GM10248 (cell line): Measurements from ENCODE around the gene CA6.

Source experiments
- CTCF ChIA-PET: fragments of 300-600 bp; sonication (Branson Sonifier 250); formaldehyde crosslinking; extraction: SDS; loops from one replicate; lab custom pipeline; 2021; ENCODE audit warnings: antibody characterized with exemption; lab: Yijun Ruan, JAX
- POLR2A ChIA-PET: fragments of 350-650 bp; sonication (Branson Sonifier 250); formaldehyde crosslinking; extraction: SDS; loops from one replicate; lab custom pipeline; 2020; ENCODE audit warnings: antibody characterized with exemption; lab: Yijun Ruan, JAX
- DNase-seq: peaks from one replicate; pipeline ENCODE4 v3.0.0; 2012; ENCODE audit errors: extremely low spot score
- TF ChIP-seq, protein P1 (sequence below): IDR thresholded peaks from 2 replicates; pipeline ENCODE4 v1.5.1; 2012; ENCODE audit warnings: mild to moderate bottlenecking, low read depth; ENCODE audit errors: extremely low read depth, missing control alignments, control extremely low read depth

The CA6 gene

DNA sequence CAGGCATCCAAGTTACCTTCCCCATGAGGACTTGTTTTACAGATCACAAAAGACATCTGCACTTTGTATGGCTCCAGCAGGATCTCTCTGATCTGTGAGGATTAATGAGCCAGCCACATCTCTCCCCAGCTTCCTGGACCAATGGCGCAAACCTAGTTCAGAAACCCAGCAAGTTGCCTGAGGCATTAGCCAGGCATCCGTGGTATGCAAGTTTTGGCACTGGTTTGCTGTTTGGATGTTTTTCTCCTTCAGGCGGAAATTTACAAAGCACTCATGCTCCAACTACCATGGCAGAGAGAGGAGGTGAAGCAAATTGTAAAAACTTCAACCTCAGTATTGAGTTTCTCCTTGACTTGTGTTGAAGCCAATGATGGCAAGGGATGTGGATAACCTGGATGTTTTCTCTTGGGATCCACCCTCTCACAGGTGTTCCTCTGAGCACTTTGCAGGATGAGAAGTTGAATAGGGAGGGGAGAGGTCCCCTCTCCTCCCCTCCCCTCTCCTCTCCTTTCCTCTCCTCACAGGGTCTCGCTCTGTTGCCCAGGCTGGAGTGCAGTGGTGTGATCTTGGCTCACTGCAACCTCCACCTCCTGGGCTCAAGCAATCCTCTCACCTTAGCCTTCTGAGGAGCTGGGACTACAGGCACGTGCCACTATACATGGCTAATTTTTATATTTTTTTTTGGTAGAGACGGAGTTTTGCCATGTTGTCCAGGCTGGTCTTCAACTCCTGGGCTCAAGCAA, 41.6 kb upstream of the CA6 start:
- ChIA-PET POLR2A (no interaction called here), CTCF (interaction anchor here (1.5 kb wide), 1 partner anchor 83 kb away, joined by 3 read pairs; no protein-coding TSS in a partner anchor)

DNA sequence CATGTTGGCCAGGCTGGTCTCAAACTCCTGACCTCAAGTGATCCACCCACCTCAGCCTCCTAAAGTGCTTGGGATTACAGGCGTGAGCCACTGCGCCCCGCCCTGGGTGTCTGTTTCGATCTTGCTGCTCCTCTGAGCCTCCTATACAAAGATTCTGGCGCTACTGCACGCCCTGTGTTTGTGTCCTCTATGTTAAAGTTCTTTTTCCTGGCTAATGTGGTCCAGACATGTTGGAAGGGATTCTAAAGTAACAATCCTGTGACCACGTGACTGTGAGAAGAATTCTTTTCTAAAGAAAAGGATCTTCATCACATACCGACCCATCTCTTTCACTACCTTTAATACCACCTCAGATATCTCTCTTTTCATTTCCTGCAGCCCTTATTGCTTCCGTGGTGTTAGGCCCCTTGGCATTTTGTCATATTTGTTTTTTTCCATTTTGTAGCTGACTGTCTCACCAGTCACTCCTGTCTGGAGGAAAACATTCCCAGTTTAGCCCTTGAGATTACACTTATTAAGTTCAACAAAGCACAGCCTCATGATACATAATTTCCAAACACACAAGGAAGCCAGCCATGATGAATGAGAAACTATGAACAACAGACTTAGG, 40.0 kb upstream of the CA6 start:
- ChIA-PET CTCF (interaction anchor here (1.0 to 2.4 kb wide), 2 partner anchors 12 to 13 kb away, joined by 3 to 14 read pairs; no protein-coding TSS in a partner anchor), POLR2A (no interaction called here)
- TF ChIP-seq, protein P1, sequence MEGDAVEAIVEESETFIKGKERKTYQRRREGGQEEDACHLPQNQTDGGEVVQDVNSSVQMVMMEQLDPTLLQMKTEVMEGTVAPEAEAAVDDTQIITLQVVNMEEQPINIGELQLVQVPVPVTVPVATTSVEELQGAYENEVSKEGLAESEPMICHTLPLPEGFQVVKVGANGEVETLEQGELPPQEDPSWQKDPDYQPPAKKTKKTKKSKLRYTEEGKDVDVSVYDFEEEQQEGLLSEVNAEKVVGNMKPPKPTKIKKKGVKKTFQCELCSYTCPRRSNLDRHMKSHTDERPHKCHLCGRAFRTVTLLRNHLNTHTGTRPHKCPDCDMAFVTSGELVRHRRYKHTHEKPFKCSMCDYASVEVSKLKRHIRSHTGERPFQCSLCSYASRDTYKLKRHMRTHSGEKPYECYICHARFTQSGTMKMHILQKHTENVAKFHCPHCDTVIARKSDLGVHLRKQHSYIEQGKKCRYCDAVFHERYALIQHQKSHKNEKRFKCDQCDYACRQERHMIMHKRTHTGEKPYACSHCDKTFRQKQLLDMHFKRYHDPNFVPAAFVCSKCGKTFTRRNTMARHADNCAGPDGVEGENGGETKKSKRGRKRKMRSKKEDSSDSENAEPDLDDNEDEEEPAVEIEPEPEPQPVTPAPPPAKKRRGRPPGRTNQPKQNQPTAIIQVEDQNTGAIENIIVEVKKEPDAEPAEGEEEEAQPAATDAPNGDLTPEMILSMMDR: no peak
- no peak for DNase-seq

More for the DNA sequence above, 41.6 kb upstream of the CA6 start:
- TF ChIP-seq, protein P1: no peak
- no peak for DNase-seq

DNA sequence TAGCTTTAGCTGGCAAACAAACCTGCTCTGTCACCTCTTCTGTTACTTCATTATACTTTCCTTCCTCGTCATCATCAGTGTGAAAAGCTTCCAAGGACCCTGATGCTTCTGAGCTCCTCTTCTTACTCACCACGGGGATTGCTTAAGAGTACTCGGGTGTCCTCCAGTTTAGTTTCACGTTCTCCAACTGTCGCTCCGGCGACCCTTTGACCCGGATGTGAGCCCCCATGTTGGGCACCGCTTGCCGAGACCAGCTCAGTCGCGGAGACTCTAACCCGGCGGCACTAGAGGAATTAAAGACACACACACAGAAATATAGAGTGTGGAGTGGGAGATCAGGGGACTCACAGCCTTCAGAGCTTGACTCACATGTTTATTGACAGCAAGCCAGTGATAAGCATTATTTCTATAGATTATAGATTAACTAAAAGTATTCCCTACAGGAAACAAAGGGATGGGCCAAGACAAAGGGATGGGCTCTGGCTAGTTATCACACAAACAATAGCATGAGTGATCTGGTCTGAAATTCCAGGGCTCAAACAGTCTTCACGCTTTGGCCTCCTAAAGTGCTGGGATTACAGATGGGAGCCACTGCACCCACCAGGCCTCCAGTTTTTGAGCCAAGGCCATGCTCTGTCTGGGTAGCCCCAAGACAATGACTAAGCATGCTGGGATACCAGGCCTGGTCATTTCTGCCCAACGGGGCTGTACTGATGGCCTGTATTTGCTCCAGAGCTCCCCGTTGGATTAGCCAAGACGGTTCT, 37.1 kb upstream of the CA6 start:
- DNase-seq: no peak
- TF ChIP-seq, protein P1: no peak
- CTCF ChIA-PET: interaction anchor here (0.9 to 5.5 kb wide), 4 partner anchors 9 to 582 kb away, joined by 3 to 32 read pairs (median 10); no protein-coding TSS in a partner anchor
- POLR2A ChIA-PET: no interaction called here

DNA sequence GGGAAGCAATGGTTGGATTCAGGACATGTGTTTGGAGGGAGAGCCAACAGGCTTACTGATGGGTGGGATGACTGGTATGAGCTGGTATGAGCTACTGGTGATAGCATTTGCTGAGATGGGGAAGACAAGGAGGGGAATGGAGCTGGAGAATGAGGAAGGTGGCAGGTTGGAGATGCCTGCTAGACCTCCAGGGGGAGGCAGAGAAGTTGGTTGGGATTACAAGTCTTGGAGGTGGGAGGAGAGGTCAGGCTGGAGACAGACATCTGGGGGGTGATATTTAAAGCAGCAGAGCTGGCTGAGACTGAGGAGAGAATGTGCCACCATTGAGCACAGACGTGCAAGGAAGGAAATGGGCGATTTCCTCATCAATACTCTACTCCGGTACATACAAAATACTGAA, 35.3 kb upstream of the CA6 start:
- no peak for DNase-seq
- TF ChIP-seq, protein P1: no peak
- ChIA-PET POLR2A (no interaction called here), CTCF (interaction anchor here (0.6 to 5.5 kb wide), 2 partner anchors 9 to 94 kb away, joined by 3 to 32 read pairs; no protein-coding TSS in a partner anchor)

DNA sequence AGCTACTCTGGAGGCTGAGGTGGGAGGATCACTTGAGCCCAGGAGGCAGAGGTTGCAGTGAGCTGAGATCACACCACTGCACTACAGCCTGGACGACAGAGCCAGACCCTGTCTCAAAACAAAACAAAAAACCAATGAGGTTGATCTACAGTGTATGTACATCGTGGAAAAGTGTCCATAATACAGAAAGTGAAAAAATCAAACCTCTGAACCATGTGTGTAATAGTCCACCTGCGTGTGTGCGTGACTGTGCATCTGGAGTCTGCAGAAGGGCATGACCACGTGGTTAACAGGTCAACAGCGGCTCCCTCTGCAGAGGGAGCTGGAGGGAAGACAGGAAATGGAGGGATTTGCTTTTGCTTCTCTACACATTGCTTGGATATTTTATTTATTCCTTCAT, 34.8 kb upstream of the CA6 start:
- DNase-seq: no peak
- TF ChIP-seq, protein P1: no peak
- ChIA-PET CTCF (interaction anchor here (0.7 to 5.5 kb wide), 2 partner anchors 94 to 214 kb away, joined by 3 to 32 read pairs; no protein-coding TSS in a partner anchor), POLR2A (no interaction called here)
